ENCODE data around the gene SLC7A7.
"Not testable (repeated sequence)": the region's sequence is repeated elsewhere in the genome, so short reads cannot be mapped to it uniquely, and the experiment has no call there.

SLC7A7 gene

DNA sequence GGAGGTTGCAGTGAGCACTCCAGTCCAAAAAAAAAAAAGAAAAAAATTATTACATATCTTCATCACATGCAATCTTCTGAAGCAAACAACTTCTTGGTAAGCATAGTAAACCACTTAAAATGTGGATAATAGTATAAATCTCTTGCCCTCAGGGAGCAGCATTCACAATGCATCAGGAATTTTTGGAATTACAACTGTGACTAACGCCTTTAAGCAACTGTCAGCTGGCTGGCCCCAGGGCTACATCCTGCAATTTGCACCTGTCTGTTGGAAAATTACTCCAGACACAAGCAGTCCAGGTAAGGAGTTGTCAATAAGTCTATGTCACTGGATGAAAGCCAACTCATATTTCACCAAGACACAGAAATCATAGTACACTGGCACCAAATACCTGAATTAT, 5.5 kb upstream of the SLC7A7 start:
- no peak for FAIRE-seq

DNA sequence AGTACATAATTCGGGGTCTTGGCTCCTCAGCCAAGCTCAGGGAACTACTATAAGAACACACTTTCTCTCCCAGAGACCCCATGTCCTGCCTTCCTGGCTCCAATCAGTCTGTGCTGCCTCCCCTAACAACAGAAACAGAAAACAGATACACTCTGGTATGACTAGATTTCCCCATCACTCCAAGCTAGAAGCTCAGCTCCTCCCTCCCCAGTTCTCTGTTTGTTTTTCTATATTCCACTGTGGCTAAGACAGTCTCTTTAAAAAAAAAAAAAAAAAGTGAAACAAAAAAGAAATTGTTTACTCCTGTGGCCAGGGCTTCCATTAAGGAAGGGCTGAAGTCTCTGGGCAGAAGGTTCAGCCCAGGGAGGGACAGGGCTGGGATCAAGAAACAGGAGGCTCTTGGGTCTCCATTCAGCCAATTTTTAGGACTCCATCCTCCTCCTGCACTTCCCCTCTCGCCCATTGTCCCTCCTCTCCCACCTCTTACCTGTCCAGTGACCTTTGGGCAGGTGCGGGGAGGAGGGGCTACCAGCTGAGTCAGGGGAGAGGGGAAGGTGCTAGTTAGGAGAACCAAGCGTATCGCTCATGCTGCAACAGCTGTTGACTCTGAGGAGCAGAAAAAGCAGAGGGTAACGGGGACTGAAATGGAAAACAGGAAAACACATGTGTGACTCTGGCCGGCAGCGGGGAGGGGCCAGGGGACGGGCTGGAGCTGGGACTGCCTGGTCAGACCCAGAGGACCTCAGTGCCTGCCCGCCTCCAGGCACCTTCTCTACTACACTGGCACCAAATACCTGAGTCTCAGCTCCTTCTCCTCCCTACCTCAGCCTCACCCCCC, 4.1 kb upstream of the SLC7A7 start:
- no peak for FAIRE-seq

DNA sequence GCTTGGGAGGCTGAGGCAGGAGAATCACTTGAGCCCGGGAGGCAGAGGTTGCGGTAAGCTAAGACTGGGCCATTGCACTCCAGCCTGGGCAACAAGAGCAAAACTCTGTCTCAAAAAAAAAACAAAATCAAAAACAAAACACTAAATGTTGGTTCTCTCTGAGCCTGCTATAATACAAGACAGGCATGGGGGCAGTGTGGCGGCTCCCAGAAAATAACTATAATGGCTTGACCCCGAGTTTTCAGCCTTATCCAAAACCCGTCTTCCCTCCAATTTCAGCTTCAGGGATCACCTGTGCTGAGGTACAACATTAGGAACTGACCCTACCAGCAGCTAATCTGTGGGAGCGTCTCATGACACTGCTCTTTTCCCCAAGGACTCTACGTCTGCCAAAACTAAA, 862 bp downstream of the SLC7A7 start:
- no peak for FAIRE-seq

DNA sequence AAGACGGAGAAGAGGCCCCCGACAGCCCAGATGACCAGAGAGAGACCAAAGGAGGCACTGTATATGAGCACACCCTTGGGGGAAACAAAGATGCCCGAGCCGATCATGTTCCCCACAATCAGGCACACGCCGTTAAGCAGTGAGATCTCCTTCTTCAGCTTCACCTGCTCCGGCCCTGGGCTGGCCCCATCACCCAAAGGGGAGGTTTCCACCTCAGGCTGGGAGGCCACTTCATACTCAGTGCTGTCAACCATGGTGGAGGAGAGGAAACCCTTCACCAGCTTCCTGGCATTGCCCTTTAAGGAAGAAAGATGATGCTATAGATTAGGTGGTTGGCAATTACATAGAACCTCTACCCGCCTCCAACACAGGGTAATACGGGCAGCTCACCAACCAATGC, 2.1 kb downstream of the SLC7A7 start:
- no peak for FAIRE-seq

DNA sequence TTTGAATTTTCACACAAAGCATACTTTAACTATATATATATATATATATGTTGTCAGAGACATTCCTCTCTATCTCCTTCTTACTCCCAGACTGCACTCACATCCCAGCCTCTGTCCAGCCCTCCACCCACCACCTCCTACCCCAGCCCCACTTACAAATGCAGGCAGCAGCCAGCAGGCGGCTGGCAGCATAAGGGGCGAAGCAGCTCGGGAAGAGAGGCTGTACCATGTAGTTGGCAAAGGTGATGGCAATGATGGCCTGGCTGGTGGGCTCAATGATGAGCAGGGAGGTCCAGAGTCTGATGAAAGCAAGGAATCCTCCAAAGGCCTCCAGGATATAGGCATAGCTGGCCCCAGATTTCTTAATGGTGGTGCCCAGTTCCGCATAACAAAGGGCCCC, 2.5 kb downstream of the SLC7A7 start:
- no peak for FAIRE-seq

DNA sequence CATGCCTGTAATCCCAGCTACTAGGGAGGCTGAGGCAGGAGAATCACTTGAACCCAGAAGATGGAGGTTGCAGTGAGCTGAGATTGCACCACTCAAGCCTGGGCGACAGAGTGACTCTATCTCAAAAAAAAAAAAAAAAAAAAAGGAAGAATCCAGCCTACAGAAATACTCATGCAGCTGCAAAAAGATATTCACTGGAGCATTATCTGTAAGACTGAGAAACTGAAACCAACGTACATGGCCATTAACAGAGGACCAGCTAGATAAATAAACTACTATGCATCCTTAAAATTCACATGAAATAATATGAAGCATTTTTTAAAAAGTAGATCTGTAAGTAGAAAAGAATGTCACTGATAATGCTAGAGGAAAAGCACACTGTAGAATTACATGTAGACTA, 3.5 kb downstream of the SLC7A7 start:
- FAIRE-seq, result no peak

DNA sequence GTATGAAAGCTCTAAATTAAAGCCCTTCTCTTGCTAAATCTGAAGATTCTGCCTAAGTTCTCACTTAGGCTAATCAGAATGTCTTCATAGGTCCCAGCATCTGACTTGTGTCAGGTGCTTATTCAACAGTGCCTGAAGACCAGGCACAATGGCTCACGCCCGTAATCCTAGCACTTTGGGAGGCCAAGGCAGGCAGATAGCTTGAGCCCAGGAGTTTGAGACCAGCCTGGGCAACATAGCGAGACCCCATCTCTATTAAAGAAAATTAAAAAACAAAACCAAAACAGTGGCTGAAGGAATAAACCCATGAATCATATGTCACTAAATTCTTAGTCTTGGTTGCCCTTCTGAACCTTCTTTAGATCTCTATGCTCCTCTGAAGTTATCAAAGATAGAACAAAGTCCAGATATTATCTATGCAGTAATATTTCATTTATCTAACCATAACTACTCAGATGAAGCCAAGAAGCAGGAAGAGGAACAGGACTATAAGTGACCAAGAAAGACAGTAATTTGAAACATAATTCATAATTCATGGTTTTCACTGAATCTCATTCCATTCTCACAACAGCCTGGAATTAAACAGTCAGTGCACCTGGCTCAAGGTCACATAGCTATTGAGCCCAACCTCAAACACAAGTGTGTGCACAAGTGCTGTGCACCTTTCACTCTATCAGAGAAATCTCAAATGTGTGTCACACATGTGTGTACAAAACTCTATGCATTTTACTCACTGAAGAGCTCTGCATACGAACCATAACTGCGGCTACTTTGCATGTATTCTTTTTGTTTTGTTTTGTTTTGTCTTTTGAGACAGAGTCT, 6.6 kb downstream of the SLC7A7 start:
- FAIRE-seq, result no peak

DNA sequence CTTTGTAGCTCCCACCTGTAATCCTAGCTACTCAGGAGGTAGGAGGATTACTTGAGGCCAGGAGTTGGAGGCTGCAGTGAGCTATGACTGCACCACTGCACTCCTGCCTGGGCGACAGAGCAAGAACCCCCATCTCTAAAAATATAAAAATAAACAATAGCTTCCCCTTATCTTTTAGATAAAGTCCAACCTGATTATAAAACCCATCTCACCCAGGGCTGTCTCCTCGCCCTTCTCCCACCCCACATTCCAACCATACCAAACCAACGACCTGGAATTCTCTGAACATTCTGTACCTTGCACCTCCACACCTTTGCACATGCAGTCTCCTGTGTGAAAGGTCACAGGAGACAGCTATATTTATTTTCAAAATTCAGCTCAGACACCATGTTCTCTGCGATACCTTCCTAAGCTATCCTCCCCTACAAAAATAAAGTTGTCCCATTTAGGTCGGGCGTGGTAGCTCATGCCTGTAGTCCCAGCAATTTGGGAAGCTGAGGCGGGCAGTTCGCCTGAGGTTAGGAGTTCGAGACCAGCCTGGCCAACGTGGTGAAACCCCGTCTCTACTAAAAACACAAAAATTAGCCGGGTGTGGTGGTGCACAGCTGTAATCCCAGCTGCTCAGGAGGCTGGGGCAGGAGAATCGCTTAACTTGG, 7.7 kb downstream of the SLC7A7 start:
- no peak for FAIRE-seq

DNA sequence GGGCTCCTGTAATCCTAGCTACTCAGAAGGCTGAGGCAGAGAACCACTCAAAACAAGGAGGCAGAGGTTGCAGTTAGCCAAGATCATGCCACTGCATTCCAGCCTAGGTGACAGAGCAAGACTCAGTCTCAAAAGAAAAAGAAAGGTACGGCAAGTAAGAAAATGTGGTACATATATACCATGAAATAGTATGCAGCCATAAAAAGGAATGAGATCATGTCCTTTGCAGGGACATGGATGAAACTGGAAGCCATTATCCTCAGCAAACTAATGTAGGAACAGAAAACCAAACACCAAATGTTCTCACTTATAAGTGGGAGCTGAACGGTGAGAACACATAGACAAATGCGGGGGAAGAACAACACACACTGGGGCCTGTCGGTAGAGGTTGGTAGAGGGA, 10.0 kb downstream of the SLC7A7 start:
- not testable (repeated sequence) for FAIRE-seq

DNA sequence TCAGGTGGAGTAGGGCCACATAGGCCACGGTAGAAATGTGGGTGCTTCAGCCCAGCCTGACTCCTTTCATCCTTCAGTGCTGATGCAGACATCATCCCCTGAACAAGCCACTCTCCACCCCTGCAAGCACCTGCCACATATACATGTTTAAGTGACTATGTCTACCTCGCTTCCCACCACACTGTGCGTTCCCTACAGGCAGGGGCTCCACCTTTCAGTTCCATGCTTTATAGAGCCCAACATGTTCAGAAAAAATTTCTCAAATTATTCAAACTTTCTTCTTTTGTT, 11.6 kb downstream of the SLC7A7 start:
- FAIRE-seq, result no peak

DNA sequence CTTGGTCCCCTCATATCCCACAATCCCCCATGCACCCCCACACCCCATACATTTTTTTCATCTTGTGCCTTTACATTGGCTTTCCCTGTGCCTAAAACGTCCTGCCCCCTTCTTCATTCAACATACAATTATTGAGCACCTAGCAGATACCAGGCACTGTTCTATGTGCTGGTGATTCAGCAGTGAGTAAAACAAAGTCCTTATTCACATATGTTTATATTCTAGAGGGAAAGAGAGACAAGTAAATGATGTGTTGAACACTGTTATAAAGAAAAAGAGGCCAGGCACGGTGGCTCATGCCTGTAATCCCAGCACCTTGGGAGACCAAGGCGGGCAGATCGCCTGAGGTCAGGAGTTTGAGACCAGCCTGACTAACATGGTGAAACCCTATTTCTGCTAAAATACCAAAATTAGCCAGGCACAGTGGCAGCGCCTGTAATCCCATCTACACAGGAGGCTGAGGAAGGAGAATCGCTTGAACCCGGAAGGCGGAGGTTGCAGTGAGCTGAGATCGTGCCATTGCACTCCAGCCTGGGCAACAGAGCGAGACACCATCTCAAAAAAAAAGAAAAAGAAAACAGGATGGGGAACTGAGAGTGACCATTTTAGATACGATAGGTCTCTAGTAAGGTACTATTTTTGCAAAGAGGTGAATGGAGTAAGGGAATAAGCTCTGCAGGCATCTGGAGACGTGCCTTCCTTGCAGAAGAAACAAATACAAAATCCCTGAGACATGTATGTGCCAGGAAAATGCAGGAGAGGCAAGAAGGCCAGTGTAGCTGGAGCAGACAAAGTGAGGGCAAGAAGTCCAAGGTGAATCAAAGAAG, 12.2 kb downstream of the SLC7A7 start:
- FAIRE-seq, result no peak

DNA sequence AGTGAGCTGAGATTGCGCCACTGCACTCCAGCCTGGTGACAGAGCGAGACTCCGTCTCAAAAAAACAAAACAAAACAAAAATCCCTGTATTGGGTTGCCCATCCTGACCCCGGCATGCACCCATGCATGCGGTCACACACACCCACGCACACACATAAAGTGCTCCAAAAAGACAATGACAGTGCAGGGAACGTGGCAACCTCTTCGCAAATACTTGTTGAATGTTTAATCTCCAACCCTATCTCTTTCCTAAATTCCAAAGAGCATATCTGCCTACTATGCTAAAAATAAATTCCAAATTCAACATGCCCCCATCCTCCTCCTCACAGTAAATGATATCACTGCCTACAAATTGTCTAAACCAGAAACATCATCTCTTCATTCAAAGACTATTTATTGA, 13.5 kb downstream of the SLC7A7 start:
- no peak for FAIRE-seq

DNA sequence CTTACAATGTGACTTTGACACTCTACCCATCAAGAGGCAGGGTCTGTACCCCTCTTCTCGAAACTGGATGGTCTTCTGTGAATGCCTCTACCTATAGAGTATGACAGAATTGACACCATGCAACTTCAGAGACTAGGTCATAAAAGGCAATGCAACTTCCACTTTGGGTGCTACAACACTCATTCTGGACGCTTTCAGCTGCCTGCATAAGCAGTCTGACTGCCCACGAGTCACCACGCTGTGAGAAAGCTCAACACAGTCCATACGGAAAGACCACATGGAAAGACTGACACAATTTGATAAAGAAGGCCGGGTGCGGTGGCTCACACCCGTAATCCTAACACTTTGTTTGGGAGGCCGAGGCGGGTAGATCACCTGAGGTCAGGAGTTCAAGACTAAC, 14.9 kb downstream of the SLC7A7 start:
- no peak for FAIRE-seq

DNA sequence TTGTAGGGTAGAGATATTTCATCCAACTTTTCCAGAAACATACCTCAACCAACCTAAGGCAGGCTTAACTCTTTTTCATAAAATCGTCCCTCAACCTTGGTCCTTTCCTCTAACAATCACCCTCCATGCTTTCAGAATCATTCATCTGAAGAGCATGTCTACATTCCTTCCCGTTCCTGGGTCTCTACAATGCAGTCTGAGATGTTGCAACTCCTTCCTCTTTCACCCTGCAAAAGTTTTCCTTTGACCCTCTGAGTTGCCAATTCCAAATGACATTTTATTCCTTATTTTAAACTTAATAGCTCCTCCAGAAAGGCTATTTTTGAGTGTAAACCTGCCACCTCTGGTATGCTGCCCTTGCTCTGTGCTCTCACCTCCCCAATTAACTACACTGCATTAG, 16.7 kb downstream of the SLC7A7 start:
- no peak for FAIRE-seq

DNA sequence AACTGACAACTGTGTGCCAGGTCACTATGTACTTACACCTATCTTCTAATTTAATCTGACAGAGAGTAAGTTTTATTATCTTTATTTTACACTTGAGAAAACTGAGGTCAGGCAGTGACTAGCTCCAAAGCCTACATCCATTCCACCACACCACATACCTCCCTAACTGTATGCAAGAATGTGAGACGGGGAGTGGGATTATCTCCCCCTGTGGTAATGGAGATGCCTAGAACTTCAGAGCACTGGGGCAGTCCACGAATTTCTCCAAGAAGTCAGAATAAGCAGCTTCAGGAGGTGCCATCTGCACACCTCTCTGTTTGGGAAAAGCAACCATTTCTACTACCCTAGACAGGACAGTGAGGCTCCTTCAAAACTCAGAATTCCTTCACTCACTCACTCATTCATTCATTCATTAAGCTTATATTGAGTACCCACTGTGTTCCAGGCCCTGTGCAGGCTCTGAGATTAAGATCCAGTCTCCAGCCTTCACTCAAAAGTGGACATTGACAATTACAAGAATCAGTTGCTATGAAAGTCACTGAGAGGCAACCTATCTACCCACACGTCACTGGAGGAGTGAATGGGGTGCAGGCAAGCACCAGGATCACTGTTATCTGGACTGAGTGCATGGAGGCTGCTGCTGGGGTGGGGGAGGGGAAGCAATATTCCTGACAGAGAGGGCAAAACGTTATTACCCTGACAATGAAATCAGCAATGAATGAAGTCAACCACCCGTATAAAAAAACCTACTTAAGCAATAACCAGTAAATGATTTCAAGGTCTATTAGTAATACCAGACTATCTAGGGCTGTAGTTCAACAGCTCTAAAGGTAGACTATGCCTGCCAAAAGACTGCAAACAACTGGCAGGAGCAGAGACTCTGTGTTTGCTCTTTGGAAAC, 18.0 kb downstream of the SLC7A7 start:
- FAIRE-seq, result no peak

DNA sequence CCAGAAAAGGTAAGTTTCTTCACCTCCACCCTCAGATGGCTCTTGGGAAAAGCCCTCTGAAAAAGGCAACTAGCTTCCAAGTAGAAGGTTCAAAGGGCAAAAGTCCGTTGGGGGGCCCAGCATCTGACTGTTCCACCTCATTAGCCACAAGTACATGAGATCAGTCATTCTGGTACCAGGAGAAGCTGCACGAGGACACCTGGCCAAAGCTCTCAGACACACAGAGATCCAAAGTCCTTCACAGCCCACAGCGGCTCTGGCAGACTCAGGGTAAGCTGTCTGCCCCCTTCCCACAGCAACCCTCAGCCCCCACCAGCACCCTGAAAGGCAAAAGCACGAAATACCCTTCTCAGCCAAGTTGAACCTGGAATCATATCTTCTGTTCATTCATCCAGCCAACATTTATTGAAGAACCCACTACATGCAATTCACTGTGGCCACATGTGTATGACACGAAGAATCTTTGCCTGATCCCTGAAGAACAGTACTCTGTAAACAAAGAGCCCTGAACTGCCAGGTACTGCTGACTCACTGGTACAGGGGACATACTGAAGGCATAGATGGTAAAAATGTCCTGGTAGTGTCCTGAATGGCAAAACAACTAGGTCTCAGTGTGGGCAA, 19.0 kb downstream of the SLC7A7 start:
- FAIRE-seq, result no peak

DNA sequence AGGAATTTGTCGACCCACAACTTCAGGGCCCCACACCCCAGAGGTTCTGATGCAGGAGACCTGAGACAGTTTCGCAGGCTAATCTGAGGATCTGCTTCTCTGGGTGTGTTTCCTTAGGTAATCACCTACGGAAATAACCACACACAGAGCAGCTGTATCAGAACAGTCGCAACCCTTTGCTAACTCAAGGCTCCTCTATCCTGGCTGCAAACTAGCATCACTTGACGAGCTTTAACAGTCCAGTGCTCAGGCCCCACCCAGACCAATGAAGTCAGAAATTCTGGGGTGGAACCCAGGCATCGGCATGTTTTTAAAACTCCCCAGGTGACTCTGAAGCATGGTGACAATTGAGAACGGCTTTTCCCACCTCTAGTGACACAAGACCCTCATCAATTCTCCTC, 20.7 kb downstream of the SLC7A7 start:
- FAIRE-seq, result no peak

DNA sequence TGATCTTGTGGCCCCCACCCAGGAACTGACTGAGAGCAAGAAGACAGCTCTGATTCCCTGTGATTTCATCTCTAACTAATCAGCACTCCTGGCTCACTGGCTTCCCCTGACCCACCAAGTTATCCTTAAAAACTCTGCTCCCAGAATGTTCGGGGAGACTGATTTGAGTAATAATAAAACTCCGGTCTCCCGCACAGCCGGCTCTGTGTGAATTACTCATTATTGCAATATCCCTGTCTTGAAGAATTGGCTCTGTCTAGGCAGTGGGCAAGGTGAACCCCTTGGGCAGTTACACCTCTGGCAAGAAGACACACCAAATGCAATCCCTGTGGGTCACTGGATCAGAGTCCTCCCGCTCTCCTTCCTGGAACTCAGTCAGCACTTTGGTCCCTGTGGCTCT, 21.3 kb downstream of the SLC7A7 start:
- FAIRE-seq, result no peak

DNA sequence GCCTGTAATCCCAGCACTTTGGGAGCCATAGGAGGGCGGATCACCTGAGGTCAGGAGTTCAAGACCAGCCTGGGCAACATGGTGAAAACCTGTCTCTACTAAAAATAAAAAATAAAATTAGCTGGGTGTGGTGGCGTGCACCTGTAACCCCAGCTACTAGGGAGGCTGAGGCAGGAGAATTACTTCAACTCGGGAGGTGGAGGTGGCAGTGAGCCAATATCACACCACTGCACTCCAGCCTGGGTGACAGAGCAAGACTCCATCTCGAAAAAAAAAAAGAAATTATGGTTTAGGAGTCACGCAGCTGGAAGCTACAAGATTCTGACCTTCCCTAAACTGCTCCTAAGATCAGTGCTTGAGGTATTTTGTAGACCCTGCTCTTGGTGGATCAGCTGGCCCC, 21.7 kb downstream of the SLC7A7 start:
- FAIRE-seq, result not testable (repeated sequence)

DNA sequence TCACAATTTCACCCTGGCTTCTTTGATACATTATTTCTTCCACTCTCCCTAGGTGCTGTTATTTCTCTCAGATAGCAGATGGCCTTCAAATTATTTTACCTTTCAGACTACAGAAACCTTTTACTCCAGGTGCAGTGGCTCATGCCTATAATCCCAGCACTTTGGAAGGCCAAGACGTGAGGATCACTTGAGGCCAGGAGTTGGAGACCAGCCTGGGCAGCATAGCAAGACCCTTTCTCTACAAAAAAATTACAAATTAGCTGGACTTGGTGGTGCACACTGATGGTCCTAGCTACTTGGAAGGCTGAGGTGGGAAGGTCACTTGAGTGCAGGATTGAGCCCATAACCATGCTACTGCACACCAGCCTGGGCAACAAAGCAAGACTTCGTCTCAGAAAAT, 23.1 kb downstream of the SLC7A7 start:
- FAIRE-seq, result no peak

DNA sequence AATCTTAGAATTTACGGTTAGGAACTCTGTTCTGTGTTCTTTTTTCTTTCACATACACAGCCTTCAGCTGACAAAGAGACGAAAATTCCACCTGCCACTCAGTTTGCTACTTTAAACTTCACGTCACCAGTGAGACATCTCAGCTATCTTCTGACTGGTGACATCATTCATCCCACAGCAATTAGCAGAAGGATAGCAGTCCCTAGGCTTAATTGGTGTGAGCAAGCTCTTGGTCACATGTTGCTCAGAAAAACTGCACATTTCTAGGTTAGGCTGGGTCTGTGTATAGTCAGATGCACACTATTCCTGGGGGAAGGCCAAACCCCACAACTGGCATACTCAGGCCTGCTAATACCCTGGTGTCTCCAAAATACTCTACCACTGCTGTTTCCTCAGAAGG, 23.9 kb downstream of the SLC7A7 start:
- FAIRE-seq, result no peak

Measured in colon (tissue), 2 donors.